HepG2 (cell line): ENCODE measurements around the gene BTBD6. TPM values are rescaled to one million over a fixed set of nuclear protein-coding genes. Genes with fewer than 3 reads are reported as not detected.

ENCODE experiments used
- ATAC-seq: fragments of 200-7000 bp; cut with Tn5 transposase; 3 replicates; pipeline ENCODE4 v1.9.1; 2020; ENCODE audit warnings: mild to moderate bottlenecking, moderate library complexity
- BruUV-seq: library from RNA; stranded (reverse); fragments of 400-500 nt; replicated peaks from 2 replicates; lab custom pipeline; 2021; lab: Mats Ljungman, UMichigan
- CTCF ChIA-PET: fragments of 300-600 bp; formaldehyde crosslinking; extraction: SDS; loops from one replicate; lab custom pipeline; 2021; ENCODE audit warnings: low total read pairs, inconsistent platforms, low intra/inter-chr PET ratio; lab: Yijun Ruan, JAX
- POLR2A ChIA-PET: fragments of 350-600 bp; sonication (Branson Sonifier 250); formaldehyde crosslinking; loops from one replicate; lab custom pipeline; 2020; ENCODE audit warnings: antibody characterized with exemption, inconsistent platforms; lab: Yijun Ruan, JAX
- DNase-seq: peaks from one replicate; pipeline ENCODE4 v3.0.0-alpha.2; 2015; ENCODE audit warnings: low spot score
- FAIRE-seq: peaks from 3 replicates; lab custom pipeline; 2011; peaks lifted over from hg19 to GRCh38; lab: Jason Lieb, UNC
- H2AFZ ChIP-seq: one replicate; pipeline ENCODE4 v1.6.1; 2011; ENCODE audit warnings: low read length, inconsistent platforms
- H3K27ac ChIP-seq: fragments of 300-600 bp; 3 replicates; pipeline ENCODE4 v1.8.0; 2011; ENCODE audit warnings: mixed run types, mild to moderate bottlenecking, mixed read lengths, low read length, inconsistent platforms; ENCODE audit not compliant: insufficient read depth; ENCODE audit errors: extremely low read length
- H3K27me3 ChIP-seq, 2 experiments: fragments of 200-600 bp in 1 of 2; 2 replicates in 1 of 2; 3 replicates in 1 of 2; pipeline versions ENCODE4 v1.6.0 to v1.8.0; 2011; ENCODE audit warnings: low read length in 2 of 2, mild to moderate bottlenecking in 2 of 2, moderate library complexity in 2 of 2, inconsistent platforms in 1 of 2; ENCODE audit not compliant: insufficient read depth in 2 of 2, control insufficient read depth in 1 of 2
- H3K36me3 ChIP-seq, 2 experiments: fragments of 200-600 bp in 1 of 2; replicated peaks in 1 of 2; 2 replicates in 1 of 2; 3 replicates in 1 of 2; pipeline versions ENCODE4 v1.5.1 to v1.8.0; 2011; ENCODE audit warnings: low read length in 2 of 2, inconsistent platforms in 1 of 2; ENCODE audit not compliant: insufficient read depth in 2 of 2, control insufficient read depth in 1 of 2
- H3K4me1 ChIP-seq: 2 replicates; pipeline ENCODE4 v1.5.1; 2012; ENCODE audit warnings: low read length, inconsistent platforms; ENCODE audit not compliant: insufficient read depth
- H3K4me2 ChIP-seq: 2 replicates; pipeline ENCODE4 v1.6.0; 2011; ENCODE audit warnings: low read depth, low read length, inconsistent platforms
- H3K4me3 ChIP-seq, 3 experiments: fragments of 200-600 bp in 1 of 3; sonication (generic), shearing (Covaris generic) in 1 of 3; replicated peaks in 1 of 3; 2 replicates each; pipeline ENCODE4 v1.5.1; 2011 to 2016; ENCODE audit warnings: low read length in 3 of 3, inconsistent platforms in 2 of 3, low read depth in 2 of 3, mild to moderate bottlenecking in 2 of 3, control low read depth in 1 of 3, mixed read lengths in 1 of 3; ENCODE audit not compliant: insufficient read depth in 1 of 3
- H3K79me2 ChIP-seq: one replicate; pipeline ENCODE4 v1.6.1; 2011; ENCODE audit warnings: low read length, inconsistent platforms; ENCODE audit not compliant: insufficient read depth
- H3K9ac ChIP-seq: 2 replicates; pipeline ENCODE4 v1.6.0; 2011; ENCODE audit warnings: mild to moderate bottlenecking, low read depth, low read length, inconsistent platforms; ENCODE audit not compliant: insufficient read depth
- H3K9me3 ChIP-seq: 2 replicates; pipeline ENCODE4 v1.5.1; 2012; ENCODE audit warnings: mild to moderate bottlenecking, low read length
- H4K20me1 ChIP-seq: 2 replicates; pipeline ENCODE4 v1.6.0; 2011; ENCODE audit warnings: inconsistent platforms, mild to moderate bottlenecking, low read length, moderate library complexity; ENCODE audit not compliant: insufficient read depth
- ATAD3A ChIP-seq: sonication (generic); formaldehyde crosslinking; IDR thresholded peaks from 2 replicates; pipeline ENCODE4 v1.4.0; 2020; ENCODE audit warnings: missing genetic modification reagents
- CTCF ChIP-seq: sonication (generic); formaldehyde crosslinking; IDR thresholded peaks from 2 replicates; pipeline ENCODE4 v1.5.0; 2020; ENCODE audit warnings: mild to moderate bottlenecking, missing genetic modification reagents, moderate library complexity
- HMG20A ChIP-seq: IDR thresholded peaks from 2 replicates; pipeline ENCODE4 v1.6.1; 2016; ENCODE audit warnings: borderline replicate concordance
- HNRNPLL ChIP-seq: fragments of 200-400 bp; formaldehyde crosslinking; IDR thresholded peaks from 2 replicates; pipeline ENCODE4 v1.6.1; 2017; ENCODE audit warnings: mild to moderate bottlenecking, low read depth, low read length; ENCODE audit not compliant: poor library complexity, severe bottlenecking
- HOXA9 ChIP-seq: sonication (generic); formaldehyde crosslinking; IDR thresholded peaks from 2 replicates; pipeline ENCODE4 v1.8.1; 2022; ENCODE audit warnings: missing genetic modification reagents, mild to moderate bottlenecking, moderate library complexity, borderline replicate concordance
- MAFG ChIP-seq: sonication (generic); formaldehyde crosslinking; IDR thresholded peaks from 2 replicates; pipeline ENCODE4 v1.5.1; 2020; ENCODE audit warnings: mild to moderate bottlenecking, missing genetic modification reagents
- MAX ChIP-seq: IDR thresholded peaks from 2 replicates; pipeline ENCODE4 v1.6.1; 2012; ENCODE audit warnings: inconsistent platforms
- MTA1 ChIP-seq: sonication (generic); formaldehyde crosslinking; IDR thresholded peaks from 2 replicates; pipeline ENCODE4 v1.4.0; 2020; ENCODE audit warnings: missing genetic modification reagents, mild to moderate bottlenecking, borderline replicate concordance
- PRPF4 ChIP-seq: fragments of 200-400 bp; formaldehyde crosslinking; IDR thresholded peaks from 2 replicates; pipeline ENCODE4 v1.6.1; 2016; ENCODE audit warnings: low read length, low read depth; ENCODE audit not compliant: poor library complexity, severe bottlenecking
- SIX4 ChIP-seq: sonication (generic); formaldehyde crosslinking; IDR thresholded peaks from 2 replicates; pipeline ENCODE4 v1.4.0; 2020; ENCODE audit warnings: missing genetic modification reagents
- STAG1 ChIP-seq: sonication (generic); formaldehyde crosslinking; IDR thresholded peaks from 2 replicates; pipeline ENCODE4 v1.4.0; 2020; ENCODE audit warnings: missing genetic modification reagents
- TMF1 ChIP-seq: sonication (generic); formaldehyde crosslinking; IDR thresholded peaks from 2 replicates; pipeline ENCODE4 v1.8.1; 2022; ENCODE audit warnings: low read depth, missing genetic modification reagents
- ZBED4 ChIP-seq: sonication (generic); formaldehyde crosslinking; IDR thresholded peaks from 2 replicates; pipeline ENCODE4 v1.4.0; 2020; ENCODE audit warnings: missing genetic modification reagents, borderline replicate concordance
- ZBTB43 ChIP-seq: sonication (generic); formaldehyde crosslinking; conservative IDR thresholded peaks from 2 replicates; pipeline ENCODE4 v1.4.0; 2020; ENCODE audit warnings: missing genetic modification reagents
- ZBTB7A ChIP-seq: sonication (generic); formaldehyde crosslinking; IDR thresholded peaks from 2 replicates; pipeline ENCODE4 v1.8.0; 2022; ENCODE audit warnings: mild to moderate bottlenecking, missing genetic modification reagents
- WGBS: methylation state at CpG from one replicate; pipeline ENCODE4 v1.1.6; 2017; ENCODE audit warnings: low lambda C conversion rate; 5-methylcytosine and 5-hydroxymethylcytosine counted together
- in situ Hi-C: cut with HindIII; loops from 2 replicates; pipeline ENCODE4 v1.10.0; 2017; ENCODE audit warnings: low pct_unique_long_range_greater_than_20kb; ENCODE audit not compliant: extremely low pct_ligation_motif_present
- intact Hi-C: fragments of 100-400 bp; cut with micrococcal nuclease; formaldehyde crosslinking; loops from one replicate; pipeline ENCODE4 v1.10.0; 2022; ENCODE audit not compliant: unreplicated experiment
- polyA plus RNA-seq, 8 experiments: library from polyadenylated mRNA; depleted of rRNA in 3 of 8; stranded (reverse) in 7 of 8; unstranded in 1 of 8; fragments of >200 nt; fragmentation: Illumina TruSeq in 4 of 8; extraction: Trizol in 4 of 8; gene quantifications; 2 replicates each; pipeline versions ENCODE4 v1.2.1 to v1.2.3, GENCODE V29; 2011 to 2016; ENCODE audit warnings: low read depth in 4 of 8, missing spikeins in 1 of 8, mixed read lengths in 1 of 8; ENCODE audit not compliant: insufficient read depth in 1 of 8
- total RNA-seq, 5 experiments: library from RNA; depleted of rRNA; stranded (reverse); fragments of >200 nt; fragmentation: Illumina TruSeq; extraction: Trizol; gene quantifications; 2 replicates each; pipeline ENCODE4 v1.2.3, GENCODE V29; 2016; ENCODE audit warnings: low read depth in 1 of 5

BTBD6 gene
- total and polyA plus RNA-seq, 2 of the 13 experiments (the other 11 are each of a cell fraction or from before 2014, with no cell fraction given) = not detected

- no peak for TF ChIP-seq ZBED4 (CRISPR knock-in tag)
- no peak for TF ChIP-seq HOXA9 (CRISPR knock-in tag)
- no peak for TF ChIP-seq PRPF4
- no peak for TF ChIP-seq MAFG (CRISPR knock-in tag)
- TF ChIP-seq MAX = no peak
- no peak for TF ChIP-seq ATAD3A (CRISPR knock-in tag)
Measured at GRCh38 chr14:105261781-105262180, 13.4 kb downstream of the BTBD6 start (continued).

GRCh38 chr14:105267820-105268548, 19.7 kb downstream of the BTBD6 start:
- H3K9ac ChIP-seq = no peak overlapping the region
- DNase-seq = no peak

More at GRCh38 chr14:105267820-105268548, 19.7 kb downstream of the BTBD6 start:
- H3K27me3 ChIP-seq = no peaks in the 10 kb centered on the region
- no peak overlapping the region for H3K4me2 ChIP-seq
- no peak overlapping the region for H3K27ac ChIP-seq
- no peaks in the 10 kb centered on the region for H3K9me3 ChIP-seq
- no TSS peak for BruUV-seq
- peak; percentile 25; the same call in 1 of the 2 replicates for TF ChIP-seq STAG1 (CRISPR knock-in tag)
- no peak for TF ChIP-seq HMG20A (CRISPR knock-in tag)
- peak; percentile 7 for TF ChIP-seq HNRNPLL
- TF ChIP-seq TMF1 (CRISPR knock-in tag) = no peak
- peak; percentile 27; the same call in 1 of the 2 replicates for TF ChIP-seq CTCF (CRISPR knock-in tag)
- no peak for TF ChIP-seq ZBTB43 (CRISPR knock-in tag)
- TF ChIP-seq SIX4 (CRISPR knock-in tag) = no peak
- TF ChIP-seq MTA1 (CRISPR knock-in tag) = 0 out of 2 replicates have a peak, but pooled peaks have one; percentile 17
- TF ChIP-seq ZBTB7A (CRISPR knock-in tag) = no peak
- TF ChIP-seq, all 625 proteins: peak for 4
- peaks cover 4 to 5% of the 10 kb centered on the region in 2 experiments; a peak in 3 of 5 replicates for H3K36me3 ChIP-seq
- no peak overlapping the region for H3K4me3 ChIP-seq
- no peak overlapping the region for H2AFZ ChIP-seq
- no peaks in the 10 kb centered on the region; the same call in 1 of the 2 replicates for H4K20me1 ChIP-seq
- ChIA-PET CTCF (no interaction called here), POLR2A (no interaction called here)
- FAIRE-seq = no peak
- H3K79me2 ChIP-seq = peaks cover 3% of the 10 kb centered on the region
- intact Hi-C loops (no loop called here), in situ Hi-C loops (no loop called here)
- peak; percentile 65 for ATAC-seq
- WGBS = 95% methylated on average over 11 of the region's 21 CpGs
- no peaks in the 10 kb centered on the region for H3K4me1 ChIP-seq
